ES-I3 (cell line): Measurements from ENCODE around the gene NINJ1.
A peak's percentile ranks its signal among the peaks of the same experiment; 100 is the strongest.

ENCODE experiments used
- H3K36me3 ChIP-seq: 2 replicates; pipeline ENCODE4 v1.6.1; 2013; ENCODE audit warnings: mild to moderate bottlenecking, low read length, control low read depth, moderate library complexity; ENCODE audit not compliant: insufficient read depth
- H3K4me1 ChIP-seq: 2 replicates; pipeline ENCODE4 v1.6.1; 2013; ENCODE audit warnings: mild to moderate bottlenecking, control low read depth, low read length; ENCODE audit not compliant: insufficient read depth
- H3K9ac ChIP-seq: 2 replicates; pipeline ENCODE4 v1.6.1; 2013; ENCODE audit warnings: low read depth, mild to moderate bottlenecking, low read length, moderate library complexity
- H3K9me3 ChIP-seq: 2 replicates; pipeline ENCODE4 v1.6.1; 2013; ENCODE audit warnings: mild to moderate bottlenecking, low read length, moderate library complexity; ENCODE audit not compliant: control insufficient read depth, insufficient read depth

NINJ1 gene

GRCh38 chr9:93099551-93100275, 34.3 kb downstream of the NINJ1 start:
- Histone ChIP-seq H3K4me1 (peaks cover 4% of the 10 kb centered on the region; the same call in 1 of the 2 replicates), H3K9ac (no peak overlapping the region), H3K36me3 (no peaks in the 10 kb centered on the region; the same call in 1 of the 2 replicates), H3K9me3 (peaks cover 2% of the 10 kb centered on the region; the same call in 1 of the 2 replicates)

GRCh38 chr9:93098236-93098946, 35.7 kb downstream of the NINJ1 start:
- Histone ChIP-seq H3K9ac (no peak overlapping the region), H3K36me3 (no peaks in the 10 kb centered on the region; the same call in 1 of the 2 replicates), H3K9me3 (peaks cover 2% of the 10 kb centered on the region; the same call in 1 of the 2 replicates), H3K4me1 (peaks cover 7% of the 10 kb centered on the region; the same call in 1 of the 2 replicates)

GRCh38 chr9:93097511-93098201, 36.4 kb downstream of the NINJ1 start:
- H3K9ac ChIP-seq = no peak overlapping the region
- peaks cover 2% of the 10 kb centered on the region; the same call in 1 of the 2 replicates for H3K9me3 ChIP-seq
- H3K36me3 ChIP-seq = no peaks in the 10 kb centered on the region
- peaks cover 7% of the 10 kb centered on the region; the same call in 1 of the 2 replicates for H3K4me1 ChIP-seq

GRCh38 chr9:93096811-93097382, 37.2 kb downstream of the NINJ1 start:
- peak overlapping the region; percentile 74 for H3K9ac ChIP-seq
- no peaks in the 10 kb centered on the region for H3K36me3 ChIP-seq
- H3K4me1 ChIP-seq = peaks cover 7% of the 10 kb centered on the region; the same call in 1 of the 2 replicates
- no peaks in the 10 kb centered on the region; the same call in 1 of the 2 replicates for H3K9me3 ChIP-seq

GRCh38 chr9:93096131-93096802, 37.8 kb downstream of the NINJ1 start, which contains the start of gene CARD19:
Gene CARD19 (plus strand): TSS chr9:93096217. CDS start chr9:93096346, 129 bp downstream.
- Histone ChIP-seq H3K36me3 (no peaks in the 10 kb centered on the region), H3K9ac (peak within 1 kb of the TSS; percentile 74), H3K9me3 (no peaks in the 10 kb centered on the region; the same call in 1 of the 2 replicates), H3K4me1 (peaks cover 7% of the 10 kb centered on the region; the same call in 1 of the 2 replicates)

GRCh38 chr9:93095205-93096130, 38.6 kb downstream of the NINJ1 start:
- Histone ChIP-seq H3K9ac (peak overlapping the region; percentile 58; the same call in 1 of the 2 replicates), H3K4me1 (peaks cover 7% of the 10 kb centered on the region; the same call in 1 of the 2 replicates), H3K36me3 (no peaks in the 10 kb centered on the region), H3K9me3 (no peaks in the 10 kb centered on the region)

GRCh38 chr9:93094658-93095204, 39.3 kb downstream of the NINJ1 start:
- H3K9ac ChIP-seq = peak overlapping the region; percentile 58; the same call in 1 of the 2 replicates
- peaks cover 7% of the 10 kb centered on the region; the same call in 1 of the 2 replicates for H3K4me1 ChIP-seq

GRCh38 chr9:93093877-93094657, 40.0 kb downstream of the NINJ1 start:
- Histone ChIP-seq H3K9ac (no peak overlapping the region), H3K9me3 (no peaks in the 10 kb centered on the region), H3K36me3 (no peaks in the 10 kb centered on the region), H3K4me1 (peaks cover 7% of the 10 kb centered on the region; the same call in 1 of the 2 replicates)

More at GRCh38 chr9:93094658-93095204, 39.3 kb downstream of the NINJ1 start:
- Histone ChIP-seq H3K36me3 (no peaks in the 10 kb centered on the region), H3K9me3 (no peaks in the 10 kb centered on the region)

GRCh38 chr9:93093127-93093876, 40.7 kb downstream of the NINJ1 start:
- Histone ChIP-seq H3K9me3 (no peaks in the 10 kb centered on the region), H3K9ac (no peak overlapping the region), H3K36me3 (no peaks in the 10 kb centered on the region), H3K4me1 (peaks cover 7% of the 10 kb centered on the region; the same call in 1 of the 2 replicates)

GRCh38 chr9:93092251-93092991, 41.6 kb downstream of the NINJ1 start:
- Histone ChIP-seq H3K9me3 (no peaks in the 10 kb centered on the region), H3K9ac (no peak overlapping the region), H3K4me1 (peaks cover 7% of the 10 kb centered on the region; the same call in 1 of the 2 replicates), H3K36me3 (no peaks in the 10 kb centered on the region)
